HT1080 (cell line): Measurements from ENCODE around the gene ZNF540. TPM values are rescaled to one million over a fixed set of nuclear protein-coding genes. Genes with fewer than 3 reads are reported as not detected.

Experiments
- total RNA-seq: library from RNA; depleted of rRNA; stranded (reverse); fragments of >200 nt; shearing (Covaris generic); gene quantifications from 2 replicates; pipeline ENCODE4 v1.2.3, GENCODE V29; 2014; rRNA removed

The ZNF540 gene
- total RNA-seq, 1 experiment from 2014 or later = not detected

Other genes with a start within 250 kb of the ZNF540 start
- 3.3 and 3.4 TPM in 2 replicates for gene ZNF527, start 223.8 kb upstream of the ZNF540 start, total RNA-seq
- gene ZNF569, start 127.4 kb upstream of the ZNF540 start, total RNA-seq = 3.2 and 6.6 TPM in 2 replicates
- gene ZNF570, start 125.5 kb upstream of the ZNF540 start, total RNA-seq = 1.7 and 2.1 TPM in 2 replicates
- 0.19 TPM in 1 of 2 replicates, not detected in the other for gene ZNF793, start 87.9 kb upstream of the ZNF540 start, total RNA-seq
- 0.03 and 0.34 TPM in 2 replicates for gene ZNF571, start 84 bp upstream of the ZNF540 start, total RNA-seq
- gene ZFP30, start 60.6 kb downstream of the ZNF540 start, total RNA-seq = 0.30 and 0.31 TPM in 2 replicates
- gene ZNF607, start 124.9 kb downstream of the ZNF540 start, total RNA-seq = 0.80 and 1.0 TPM in 2 replicates
- 6.3 and 6.4 TPM in 2 replicates for gene ZNF573, start 184.7 kb downstream of the ZNF540 start, total RNA-seq